Ovary (tissue), 10 donors: ENCODE results near the gene STMND1. TPM values are rescaled to one million over a fixed set of nuclear protein-coding genes. Genes with fewer than 3 reads are reported as not detected.

Experiments
- DNase-seq, 5 donors: peaks; one replicate each; pipeline ENCODE4 v3.0.0-alpha.2; 2019 to 2020
- H3K27ac ChIP-seq, 2 donors: fragments of 200-600 bp; one replicate each; pipeline versions ENCODE4 v1.5.1 to v1.8.0; 2019 to 2022
- H3K27me3 ChIP-seq: fragments of 200-600 bp; one replicate; pipeline ENCODE4 v1.8.0; 2022
- H3K36me3 ChIP-seq: fragments of 200-600 bp; sonication (generic); one replicate; pipeline ENCODE4 v1.5.1; 2019
- H3K4me1 ChIP-seq: one replicate; pipeline ENCODE4 v1.8.1; 2013; ENCODE audit warnings: mild to moderate bottlenecking, moderate library complexity; ENCODE audit not compliant: insufficient read depth
- H3K4me3 ChIP-seq: fragments of 200-600 bp; sonication (generic); one replicate; pipeline ENCODE4 v1.5.1; 2017
- H3K9me3 ChIP-seq, 2 donors: fragments of 200-600 bp in 1 of 2; sonication (generic) in 1 of 2; one replicate each; pipeline versions ENCODE4 v1.5.1 to v1.8.1; 2013 to 2019; ENCODE audit warnings: mild to moderate bottlenecking in 1 of 2, moderate library complexity in 1 of 2
- CTCF ChIP-seq, 3 donors: fragments of 450-650 bp in 2 of 3; fragments of 200-600 bp in 1 of 3; IDR thresholded peaks; one replicate each; pipeline versions ENCODE4 v1.5.1 to v1.8.0; 2016 to 2022; ENCODE audit warnings: antibody characterized with exemption in 3 of 3, mild to moderate bottlenecking in 1 of 3
- EP300 ChIP-seq: sonication (generic); formaldehyde crosslinking; IDR thresholded peaks from one replicate; pipeline ENCODE4 v1.6.1; 2017; ENCODE audit warnings: antibody characterized with exemption
- POLR2A ChIP-seq: fragments of 450-650 bp; IDR thresholded peaks from one replicate; pipeline ENCODE4 v1.6.1; 2017; ENCODE audit warnings: antibody characterized with exemption, mild to moderate bottlenecking, moderate library complexity
- WGBS, 3 donors: extraction: QIAGEN DNeasy Blood & Tissue Kit in 1 of 3; methylation state at CpG; one replicate each; pipeline versions ENCODE4 v1.1.5 to v1.1.7; 2013 to 2017; 5-methylcytosine and 5-hydroxymethylcytosine counted together
- intact Hi-C, 4 donors: fragments of 100-400 bp; cut with DNase I; formaldehyde crosslinking; loops; one replicate each; pipeline versions ENCODE4 v1.11.0 to v1.15.1; 2022 to 2023
- long read RNA-seq, 3 donors: library from polyadenylated mRNA in 2 of 3; unstranded in 2 of 3; transcript quantifications; one replicate each; pipeline ENCODE4 v2.0.0 and lab custom pipeline, GENCODE V29; 2021 to 2026
- polyA plus RNA-seq, 2 donors: library from polyadenylated mRNA; stranded (reverse); fragments of 200-250 nt in 1 of 2; fragments of 350-450 nt in 1 of 2; fragmentation: Illumina TruSeq in 1 of 2; extraction: RNeasy Lipid Tissue Mini Kit (QIAGEN cat#74804) in 1 of 2; gene quantifications; one replicate each; pipeline ENCODE4 v1.2.3, GENCODE V29; 2013 to 2014
- total RNA-seq, 7 donors: library from RNA; depleted of rRNA in 2 of 7; stranded (reverse); fragments of >200 nt in 2 of 7; fragmentation: NEBNext Ultra II Directional in 3 of 7; extraction: Animal tissue kit (Norgen Biotek cat#: 25700) in 3 of 7; gene quantifications; one replicate each; pipeline versions ENCODE4 v1.1.0 to v1.2.4, GENCODE V29; 2016 to 2023
- donor health status: DM: no; HTN: no; CAD: no; lungs with moderate emphysema.
- donor health status: DM: no; HTN: no; CAD: no.
- donor health status: Bipolar disorder and iron deficiency.
- donor health status: DM: yes; HTN: yes; CAD: no.
- donor health status: DM: no; HTN: no; CAD: no.
- donor health status: DM: yes; HTN: yes; CAD: no.

The STMND1 gene
- total RNA-seq (1 to 10 TPM in 2 of 7 donors, under 1 TPM in 1, not detected in 4; 0.37 to 8.6 (median 1.0) TPM), polyA plus RNA-seq (under 1 TPM in 1 of 2 donors, not detected in 1; 0.07 TPM)
- long read RNA-seq, donor 1 = 0 reads
- long read RNA-seq, donor 2 = 0 reads
- long read RNA-seq, donor 3 = 0 reads

GRCh38 chr6:17101422-17102257 is at the start of gene STMND1:
STMND1 (plus strand) TSS chr6:17102050; CDS start chr6:17102258, 208 bp downstream.
- Histone ChIP-seq H3K36me3 (no peaks in the 10 kb centered on the region), H3K27ac (no peak within 1 kb of the TSS), H3K27me3 (no peaks in the 10 kb centered on the region), H3K4me3 (peak within 1 kb of the TSS; percentile 18), H3K4me1 (peaks cover 2% of the 10 kb centered on the region), H3K9me3 (no peaks in the 10 kb centered on the region)
- intact Hi-C loops = no loop called here
- TF ChIP-seq POLR2A (no peak), CTCF (IDR thresholded peaks at IDR 0.05) (no peak), EP300 (no peak)
- peak in 2 of 5 donors; percentile 39 to 45 for DNase-seq
- 6 to 10% (median 7%) methylated on average over 57 of the region's 57 CpGs for WGBS, 3 donors

GRCh38 chr6:17054647-17055046 is 47.2 kb upstream of the STMND1 start:
- H3K27ac ChIP-seq = no peak overlapping the region
- no peaks in the 10 kb centered on the region for H3K4me1 ChIP-seq
- H3K9me3 ChIP-seq = no peaks in the 10 kb centered on the region
- no peaks in the 10 kb centered on the region for H3K36me3 ChIP-seq
- H3K27me3 ChIP-seq = no peaks in the 10 kb centered on the region
- intact Hi-C loops = no loop called here
- WGBS, 3 donors = 77 to 86% (median 85%) methylated on average over 2 of the region's 2 CpGs
- no peak for DNase-seq
- no peak overlapping the region for H3K4me3 ChIP-seq
- no peak for TF ChIP-seq POLR2A
- no peak for TF ChIP-seq EP300
- no peak for TF ChIP-seq CTCF (IDR thresholded peaks at IDR 0.05)

DNA sequence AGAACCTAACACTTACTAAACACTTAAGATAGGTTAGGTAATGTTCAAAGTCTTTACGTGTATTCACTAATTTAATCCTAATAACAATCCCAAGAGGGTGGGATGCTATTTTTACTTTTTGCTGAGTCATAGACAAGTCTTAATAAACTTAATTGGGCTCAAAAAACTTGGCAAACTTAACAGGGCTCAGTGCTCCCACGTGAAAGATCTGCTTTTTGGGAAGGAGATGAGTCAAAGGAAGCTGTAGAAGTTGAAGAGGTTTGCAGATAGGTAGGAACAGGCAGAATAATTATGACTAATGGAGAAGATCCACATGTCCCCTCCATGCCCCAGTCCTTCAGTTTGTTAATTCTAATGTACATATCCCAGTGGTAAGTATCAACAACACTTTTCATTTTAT is 44.5 kb upstream of the STMND1 start:
- intact Hi-C loops = no loop called here
- Histone ChIP-seq H3K9me3 (no peaks in the 10 kb centered on the region), H3K27ac (no peak overlapping the region), H3K4me3 (no peak overlapping the region), H3K36me3 (no peaks in the 10 kb centered on the region), H3K4me1 (no peaks in the 10 kb centered on the region), H3K27me3 (no peaks in the 10 kb centered on the region)
- TF ChIP-seq POLR2A (no peak), EP300 (no peak), CTCF (IDR thresholded peaks at IDR 0.05) (no peak)
- whole genome bisulfite sequencing, 3 donors = 16 to 27% (median 19%) methylated on average over 2 of the region's 2 CpGs
- no peak for DNase-seq

DNA sequence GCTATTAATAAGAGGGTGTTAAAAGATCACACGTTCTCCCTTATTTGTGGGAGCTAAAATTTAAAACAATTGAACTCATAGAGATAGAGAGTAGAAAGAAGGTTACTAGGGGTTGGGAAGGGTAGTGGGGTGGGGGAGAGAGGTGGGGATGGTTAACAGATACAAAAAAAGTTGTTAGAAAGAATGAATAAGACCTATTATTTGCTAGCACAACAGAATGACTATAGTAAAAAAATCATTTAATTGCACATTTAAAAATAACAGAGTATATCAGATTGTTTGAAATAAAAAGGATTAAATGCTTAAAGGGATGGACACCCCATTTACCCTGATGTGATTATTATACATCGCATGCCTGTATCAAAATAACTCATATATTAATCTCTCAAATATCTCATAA is 43.3 kb upstream of the STMND1 start:
- Histone ChIP-seq H3K36me3 (no peaks in the 10 kb centered on the region), H3K4me3 (no peak overlapping the region), H3K27ac (no peak overlapping the region), H3K27me3 (no peaks in the 10 kb centered on the region), H3K4me1 (no peaks in the 10 kb centered on the region), H3K9me3 (no peaks in the 10 kb centered on the region)
- WGBS, 3 donors = 57 to 68% (median 57%) methylated on average over 2 of the region's 2 CpGs
- no peak for DNase-seq
- TF ChIP-seq POLR2A = no peak
- TF ChIP-seq CTCF (IDR thresholded peaks at IDR 0.05) = no peak
- no peak for TF ChIP-seq EP300
- intact Hi-C loops = no loop called here
